HCT116 (cell line): ENCODE results near the gene CCDC154. TPM values are rescaled to one million over a fixed set of nuclear protein-coding genes. Genes with fewer than 3 reads are reported as not detected.

Experiments
- ATAC-seq: fragments of 200-7000 bp; cut with Tn5 transposase; 2 replicates; pipeline ENCODE4 v1.9.1; 2020; ENCODE audit warnings: mild to moderate bottlenecking, moderate library complexity
- BruUV-seq: library from RNA; stranded (reverse); fragments of 400-500 nt; replicated peaks from 2 replicates; lab custom pipeline; 2021; lab: Mats Ljungman, UMichigan
- CTCF ChIA-PET: fragments of 300-600 bp; sonication (Branson Sonifier 250); formaldehyde crosslinking; loops from one replicate; lab custom pipeline; 2021; ENCODE audit warnings: antibody characterized with exemption; lab: Charles Lee
- POLR2A ChIA-PET: fragments of 300-600, 350-600 bp; sonication (Branson Sonifier 250); formaldehyde crosslinking; loops from one replicate; lab custom pipeline; 2021; ENCODE audit warnings: antibody characterized with exemption; lab: Charles Lee
- RAD21 ChIA-PET, 2 experiments: fragments of 300-600 bp; sonication (Branson Sonifier 250); formaldehyde crosslinking; loops; one replicate each; lab custom pipeline; 2023; ENCODE audit warnings: low total read pairs in 2 of 2; ENCODE audit not compliant: uncharacterized antibody in 2 of 2, unreplicated experiment in 2 of 2, low non-redundant PET in 1 of 2; lab: Charles Lee
- DNase-seq: peaks from one replicate; pipeline ENCODE4 v3.0.0-alpha.2; 2010; ENCODE audit warnings: low read depth, low spot score
- H2AFZ ChIP-seq: fragments of 200-600 bp; shearing (Covaris generic), sonication (generic); 2 replicates; pipeline ENCODE4 v1.6.1; 2017; ENCODE audit warnings: low read depth, mixed run types, mixed read lengths, antibody characterized with exemption, low read length; ENCODE audit not compliant: poor library complexity, severe bottlenecking
- H3K27ac ChIP-seq: 2 replicates; pipeline ENCODE4 v1.5.1; 2012; ENCODE audit warnings: low read depth, low read length
- H3K27me3 ChIP-seq: fragments of 200-600 bp; sonication (generic); 2 replicates; pipeline ENCODE4 v1.6.1; 2016; ENCODE audit warnings: mixed run types, low read length, mixed read lengths; ENCODE audit not compliant: insufficient read depth
- H3K36me3 ChIP-seq, 2 experiments: fragments of 200-500 bp in 1 of 2; fragments of 200-600 bp in 1 of 2; sonication (Bioruptor generic) in 1 of 2; sonication (generic) in 1 of 2; 2 replicates each; pipeline versions ENCODE4 v1.5.1 to v1.6.1; 2014 to 2016; ENCODE audit warnings: low read length in 2 of 2, inconsistent platforms in 1 of 2, mixed read lengths in 1 of 2, mixed run types in 1 of 2; ENCODE audit not compliant: insufficient read depth in 2 of 2, control insufficient read depth in 1 of 2
- H3K4me1 ChIP-seq, 2 experiments: fragments of 200-600 bp in 1 of 2; sonication (generic) in 1 of 2; 2 replicates each; pipeline versions ENCODE4 v1.5.1 to v1.6.1; 2012 to 2017; ENCODE audit warnings: low read length in 2 of 2, inconsistent platforms in 1 of 2, mild to moderate bottlenecking in 1 of 2, mixed read lengths in 1 of 2, mixed run types in 1 of 2, moderate library complexity in 1 of 2; ENCODE audit not compliant: insufficient read depth in 2 of 2, control insufficient read depth in 1 of 2
- H3K4me2 ChIP-seq: fragments of 200-600 bp; sonication (generic); 2 replicates; pipeline ENCODE4 v1.6.1; 2017; ENCODE audit warnings: mixed run types, low read length, mixed read lengths
- H3K4me3 ChIP-seq, 2 experiments: fragments of 200-600 bp in 1 of 2; sonication (generic) in 1 of 2; replicated peaks in 1 of 2; 2 replicates each; pipeline ENCODE4 v1.5.1; 2011 to 2016; ENCODE audit warnings: low read length in 2 of 2, control low read depth in 1 of 2, low read depth in 1 of 2, mild to moderate bottlenecking in 1 of 2, mixed read lengths in 1 of 2, mixed run types in 1 of 2
- H3K79me2 ChIP-seq: fragments of 200-600 bp; sonication (generic); 2 replicates; pipeline ENCODE4 v1.6.1; 2017; ENCODE audit warnings: mild to moderate bottlenecking, mixed run types, low read length, moderate library complexity, mixed read lengths; ENCODE audit not compliant: insufficient read depth
- H3K9ac ChIP-seq: fragments of 200-600 bp; sonication (generic); 2 replicates; pipeline ENCODE4 v1.6.1; 2016; ENCODE audit warnings: low read length, mixed read lengths
- H3K9me2 ChIP-seq: fragments of 200-600 bp; sonication (generic), shearing (Covaris generic); 2 replicates; pipeline ENCODE4 v1.6.1; 2017; ENCODE audit warnings: mixed run types, mild to moderate bottlenecking, moderate library complexity; ENCODE audit not compliant: insufficient read depth
- H3K9me3 ChIP-seq, 2 experiments: fragments of 200-500 bp in 1 of 2; fragments of 200-600 bp in 1 of 2; sonication (Bioruptor generic) in 1 of 2; sonication (generic) in 1 of 2; 2 replicates each; pipeline ENCODE4 v1.6.1; 2014 to 2017; ENCODE audit warnings: low read length in 2 of 2, mixed read lengths in 2 of 2, inconsistent platforms in 1 of 2, low read depth in 1 of 2, mild to moderate bottlenecking in 1 of 2, mixed run types in 1 of 2, moderate library complexity in 1 of 2; ENCODE audit not compliant: control insufficient read depth in 1 of 2, insufficient read depth in 1 of 2
- H4K20me1 ChIP-seq: fragments of 200-600 bp; sonication (generic), shearing (Covaris generic); 2 replicates; pipeline ENCODE4 v1.6.1; 2017; ENCODE audit warnings: mixed run types, mild to moderate bottlenecking, moderate library complexity; ENCODE audit not compliant: insufficient read depth
- CBX3 ChIP-seq: IDR thresholded peaks from 2 replicates; pipeline ENCODE4 v1.6.1; 2012; ENCODE audit warnings: low read depth
- CEBPB ChIP-seq: IDR thresholded peaks from 2 replicates; pipeline ENCODE4 v1.6.1; 2012; ENCODE audit warnings: low read depth
- EGR1 ChIP-seq: IDR thresholded peaks from 2 replicates; pipeline ENCODE4 v1.6.1; 2012; ENCODE audit warnings: low read depth
- EZH2phosphoT487 ChIP-seq: fragments of 200-600 bp; IDR thresholded peaks from 2 replicates; pipeline ENCODE4 v1.6.1; 2018; ENCODE audit warnings: antibody characterized with exemption, borderline replicate concordance
- FOSL1 ChIP-seq: IDR thresholded peaks from 2 replicates; pipeline ENCODE4 v1.6.1; 2012; ENCODE audit warnings: low read depth
- JUND ChIP-seq: IDR thresholded peaks from 2 replicates; pipeline ENCODE4 v1.6.1; 2012
- POLR2A ChIP-seq: IDR thresholded peaks from 2 replicates; pipeline ENCODE4 v1.7.0; 2011; ENCODE audit warnings: borderline replicate concordance; ENCODE audit not compliant: insufficient read depth, insufficient read length; ENCODE audit errors: extremely low read depth
- POLR2AphosphoS5 ChIP-seq: IDR thresholded peaks from 2 replicates; pipeline ENCODE4 v1.6.1; 2011; ENCODE audit warnings: mild to moderate bottlenecking, low read depth, low read length, moderate library complexity
- SRF ChIP-seq: IDR thresholded peaks from 2 replicates; pipeline ENCODE4 v1.6.1; 2012; ENCODE audit warnings: low read depth
- YY1 ChIP-seq: IDR thresholded peaks from 2 replicates; pipeline ENCODE4 v1.6.1; 2011; ENCODE audit warnings: low read length, low read depth, moderate library complexity, mild to moderate bottlenecking; ENCODE audit not compliant: insufficient replicate concordance; ENCODE audit errors: extremely low read depth
- ZNF274 ChIP-seq: fragments of 200-500 bp; sonication (Bioruptor generic); IDR thresholded peaks from 2 replicates; pipeline ENCODE4 v1.6.1; 2014; ENCODE audit warnings: mild to moderate bottlenecking, low read depth, low read length, inconsistent platforms
- intact Hi-C: fragments of 100-400 bp; cut with micrococcal nuclease; formaldehyde crosslinking; loops from 2 replicates; pipeline ENCODE4 v1.10.0; 2022
- total RNA-seq: library from RNA; stranded (reverse); gene quantifications from one replicate; pipeline ENCODE4 v1.2.1, GENCODE V29; 2021; ENCODE audit not compliant: unreplicated experiment
- TF ChIP-seq, protein P1 (sequence below): IDR thresholded peaks from 2 replicates; pipeline ENCODE4 v1.6.1; 2012
- TF ChIP-seq, protein P2 (sequence below), 3 experiments: fragments of 200-600 bp in 1 of 3; sonication (generic) in 1 of 3; IDR thresholded peaks in 2 of 3; conservative IDR thresholded peaks in 1 of 3; 2 replicates each; pipeline ENCODE4 v1.5.1; 2012 to 2017; ENCODE audit warnings: low read depth in 2 of 3, low read length in 2 of 3, antibody characterized with exemption in 1 of 3, borderline replicate concordance in 1 of 3, control low read depth in 1 of 3, mild to moderate bottlenecking in 1 of 3, mixed read lengths in 1 of 3, mixed run types in 1 of 3, moderate library complexity in 1 of 3; ENCODE audit not compliant: insufficient read depth in 1 of 3
- TF ChIP-seq, protein P3 (sequence below): IDR thresholded peaks from 2 replicates; pipeline ENCODE4 v1.6.1; 2011; ENCODE audit warnings: mild to moderate bottlenecking, low read length, moderate library complexity; ENCODE audit not compliant: insufficient replicate concordance; ENCODE audit errors: extremely low read depth

The CCDC154 gene
- total RNA-seq, 1 experiment from 2014 or later, result 1.7 TPM

DNA sequence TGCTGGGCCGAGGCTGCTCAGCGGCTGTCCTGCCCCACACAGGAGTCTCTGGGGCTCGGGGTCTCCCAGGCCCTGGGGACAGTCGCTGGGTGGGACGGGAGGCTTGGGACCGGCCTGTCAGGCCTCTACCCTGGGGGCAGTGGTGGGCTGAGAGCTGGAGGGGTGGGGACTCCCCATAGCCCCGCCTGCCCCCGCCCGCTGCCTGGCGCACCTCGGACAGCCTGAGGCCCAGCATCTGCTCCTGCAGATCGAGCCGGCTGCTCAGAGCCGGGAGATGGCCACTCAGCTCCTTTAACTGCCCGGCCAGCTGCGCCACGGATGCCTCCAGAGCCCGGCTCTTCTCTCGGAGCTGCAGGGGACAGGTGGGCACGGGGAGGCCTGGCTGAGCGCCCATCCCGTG, 6.8 kb downstream of the CCDC154 start:
- Histone ChIP-seq H3K9me3 (no peaks in the 10 kb centered on the region), H2AFZ (no peak overlapping the region), H3K4me1 (no peaks in the 10 kb centered on the region), H3K36me3 (no peaks in the 10 kb centered on the region), H4K20me1 (no peaks in the 10 kb centered on the region), H3K4me3 (no peak overlapping the region), H3K27ac (no peak overlapping the region), H3K9ac (no peak overlapping the region), H3K79me2 (no peaks in the 10 kb centered on the region), H3K9me2 (no peaks in the 10 kb centered on the region), H3K4me2 (no peak overlapping the region), H3K27me3 (no peaks in the 10 kb centered on the region)
- DNase-seq, result no peak
- BruUV-seq, result no TSS peak
- ChIA-PET POLR2A (no interaction called here), RAD21 (no interaction called here), CTCF (no interaction called here)
- TF ChIP-seq, protein P1, sequence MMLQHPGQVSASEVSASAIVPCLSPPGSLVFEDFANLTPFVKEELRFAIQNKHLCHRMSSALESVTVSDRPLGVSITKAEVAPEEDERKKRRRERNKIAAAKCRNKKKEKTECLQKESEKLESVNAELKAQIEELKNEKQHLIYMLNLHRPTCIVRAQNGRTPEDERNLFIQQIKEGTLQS, result no peak
- no peak for TF ChIP-seq ZNF274
- TF ChIP-seq JUND, result no peak
- no peak for TF ChIP-seq SRF
- no peak for TF ChIP-seq EGR1
- TF ChIP-seq CBX3, result no peak
- TF ChIP-seq, protein P2, sequence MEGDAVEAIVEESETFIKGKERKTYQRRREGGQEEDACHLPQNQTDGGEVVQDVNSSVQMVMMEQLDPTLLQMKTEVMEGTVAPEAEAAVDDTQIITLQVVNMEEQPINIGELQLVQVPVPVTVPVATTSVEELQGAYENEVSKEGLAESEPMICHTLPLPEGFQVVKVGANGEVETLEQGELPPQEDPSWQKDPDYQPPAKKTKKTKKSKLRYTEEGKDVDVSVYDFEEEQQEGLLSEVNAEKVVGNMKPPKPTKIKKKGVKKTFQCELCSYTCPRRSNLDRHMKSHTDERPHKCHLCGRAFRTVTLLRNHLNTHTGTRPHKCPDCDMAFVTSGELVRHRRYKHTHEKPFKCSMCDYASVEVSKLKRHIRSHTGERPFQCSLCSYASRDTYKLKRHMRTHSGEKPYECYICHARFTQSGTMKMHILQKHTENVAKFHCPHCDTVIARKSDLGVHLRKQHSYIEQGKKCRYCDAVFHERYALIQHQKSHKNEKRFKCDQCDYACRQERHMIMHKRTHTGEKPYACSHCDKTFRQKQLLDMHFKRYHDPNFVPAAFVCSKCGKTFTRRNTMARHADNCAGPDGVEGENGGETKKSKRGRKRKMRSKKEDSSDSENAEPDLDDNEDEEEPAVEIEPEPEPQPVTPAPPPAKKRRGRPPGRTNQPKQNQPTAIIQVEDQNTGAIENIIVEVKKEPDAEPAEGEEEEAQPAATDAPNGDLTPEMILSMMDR (IDR thresholded peaks at IDR 0.05 in 2 of 3, conservative IDR thresholded peaks at IDR 0.05 in 1 of 3; ENCODE audit: borderline replicate concordance in 1 of 3, insufficient read depth in 1 of 3, low read depth in 2 of 3, low read length in 2 of 3), result no peak
- no peak for TF ChIP-seq CEBPB
- no peak for TF ChIP-seq FOSL1
- no peak for TF ChIP-seq YY1
- TF ChIP-seq POLR2A, result no peak
- no peak for TF ChIP-seq POLR2AphosphoS5
- TF ChIP-seq EZH2phosphoT487, result no peak
- TF ChIP-seq, protein P3, sequence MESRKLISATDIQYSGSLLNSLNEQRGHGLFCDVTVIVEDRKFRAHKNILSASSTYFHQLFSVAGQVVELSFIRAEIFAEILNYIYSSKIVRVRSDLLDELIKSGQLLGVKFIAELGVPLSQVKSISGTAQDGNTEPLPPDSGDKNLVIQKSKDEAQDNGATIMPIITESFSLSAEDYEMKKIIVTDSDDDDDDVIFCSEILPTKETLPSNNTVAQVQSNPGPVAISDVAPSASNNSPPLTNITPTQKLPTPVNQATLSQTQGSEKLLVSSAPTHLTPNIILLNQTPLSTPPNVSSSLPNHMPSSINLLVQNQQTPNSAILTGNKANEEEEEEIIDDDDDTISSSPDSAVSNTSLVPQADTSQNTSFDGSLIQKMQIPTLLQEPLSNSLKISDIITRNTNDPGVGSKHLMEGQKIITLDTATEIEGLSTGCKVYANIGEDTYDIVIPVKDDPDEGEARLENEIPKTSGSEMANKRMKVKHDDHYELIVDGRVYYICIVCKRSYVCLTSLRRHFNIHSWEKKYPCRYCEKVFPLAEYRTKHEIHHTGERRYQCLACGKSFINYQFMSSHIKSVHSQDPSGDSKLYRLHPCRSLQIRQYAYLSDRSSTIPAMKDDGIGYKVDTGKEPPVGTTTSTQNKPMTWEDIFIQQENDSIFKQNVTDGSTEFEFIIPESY, result no peak
- no peak for ATAC-seq
- intact Hi-C loops, result no loop called here
